Transverse colon (tissue), 4 donors: Measurements from ENCODE around the gene KLK11. TPM values are rescaled to one million over a fixed set of nuclear protein-coding genes. Genes with fewer than 3 reads are reported as not detected.

Source experiments
- DNase-seq: peaks from one replicate; pipeline ENCODE4 v3.0.0-alpha.2; 2019
- H3K27ac ChIP-seq, 4 donors: fragments of 200-600 bp; sonication (generic); 2 replicates each; pipeline ENCODE4 v1.5.1; 2016 to 2018; ENCODE audit warnings: inconsistent platforms in 4 of 4
- H3K27me3 ChIP-seq: fragments of 200-600 bp; sonication (generic); 2 replicates; pipeline ENCODE4 v1.5.1; 2017; ENCODE audit warnings: inconsistent platforms
- H3K36me3 ChIP-seq, 4 donors: fragments of 200-600 bp; sonication (generic); 2 replicates each; pipeline ENCODE4 v1.5.1; 2017 to 2019; ENCODE audit warnings: inconsistent platforms in 4 of 4
- H3K4me1 ChIP-seq, 4 donors: fragments of 200-600 bp; sonication (generic); 2 replicates each; pipeline ENCODE4 v1.5.1; 2017 to 2020; ENCODE audit warnings: inconsistent platforms in 4 of 4
- H3K4me3 ChIP-seq, 4 donors: fragments of 200-600 bp; sonication (generic); 1 replicate in 1 of 4; 2 replicates in 3 of 4; pipeline versions ENCODE4 v1.5.1 to v1.6.1; 2017 to 2019; ENCODE audit warnings: inconsistent platforms in 4 of 4
- H3K9me3 ChIP-seq, 2 donors: fragments of 200-600 bp; sonication (generic); 2 replicates each; pipeline ENCODE4 v1.5.1; 2017 to 2019; ENCODE audit warnings: inconsistent platforms in 2 of 2
- EP300 ChIP-seq: sonication (generic); formaldehyde crosslinking; IDR thresholded peaks from one replicate; pipeline ENCODE4 v1.6.1; 2017; ENCODE audit warnings: antibody characterized with exemption, low read depth
- POLR2A ChIP-seq: fragments of 450-650 bp; IDR thresholded peaks from one replicate; pipeline ENCODE4 v1.6.1; 2016; ENCODE audit warnings: antibody characterized with exemption, mild to moderate bottlenecking, moderate library complexity
- POLR2AphosphoS5 ChIP-seq, 3 donors: sonication (generic); formaldehyde crosslinking; IDR thresholded peaks; one replicate each; pipeline ENCODE4 v1.6.1; 2016; ENCODE audit warnings: antibody characterized with exemption in 3 of 3
- WGBS, 2 donors: methylation state at CpG; one replicate each; pipeline ENCODE4 v1.1.5; 2018; ENCODE audit warnings: low coverage in 1 of 2; 5-methylcytosine and 5-hydroxymethylcytosine counted together
- in situ Hi-C, 4 donors: fragments of 200-750 bp; cut with MboI; loops; one replicate each; pipeline versions ENCODE4 v1.15.0 to v1.15.1; 2017; ENCODE audit warnings: low sequenced_read_pairs in 3 of 4, low pct_ligation_motif_present in 1 of 4, low pct_unique_long_range_greater_than_20kb in 1 of 4
- intact Hi-C: fragments of 100-400 bp; cut with DNase I; formaldehyde crosslinking; loops from one replicate; pipeline ENCODE4 v1.15.1; 2023; ENCODE audit warnings: low total_unique reads
- total RNA-seq, 4 donors: library from RNA; depleted of rRNA; stranded (reverse); fragments of >200 nt; gene quantifications; one replicate each; pipeline ENCODE4 v1.1.0, GENCODE V29; 2016
- TF ChIP-seq, protein P1 (sequence below), 5 experiments: fragments of 200-600 bp in 3 of 5; fragments of 450-650 bp in 2 of 5; sonication (generic) in 3 of 5; IDR thresholded peaks; 1 replicate in 2 of 5; 2 replicates in 3 of 5; pipeline ENCODE4 v1.5.1; 2016 to 2017; ENCODE audit warnings: antibody characterized with exemption in 5 of 5, inconsistent platforms in 3 of 5, mild to moderate bottlenecking in 2 of 5, moderate library complexity in 1 of 5

Gene KLK11
- total RNA-seq, 4 donors from 2014 or later: 0.55 to 0.79 TPM; not detected in 2

- H3K9me3 ChIP-seq: no peaks in the 10 kb centered on the region
- H3K4me1 ChIP-seq: no peaks in the 10 kb centered on the region
- in situ Hi-C loops: no loop called here
- intact Hi-C loops: no loop called here
- 20 to 49% methylated on average over 1 to 18 of the region's 18 CpGs for WGBS, 2 donors
- TF ChIP-seq, protein P1, sequence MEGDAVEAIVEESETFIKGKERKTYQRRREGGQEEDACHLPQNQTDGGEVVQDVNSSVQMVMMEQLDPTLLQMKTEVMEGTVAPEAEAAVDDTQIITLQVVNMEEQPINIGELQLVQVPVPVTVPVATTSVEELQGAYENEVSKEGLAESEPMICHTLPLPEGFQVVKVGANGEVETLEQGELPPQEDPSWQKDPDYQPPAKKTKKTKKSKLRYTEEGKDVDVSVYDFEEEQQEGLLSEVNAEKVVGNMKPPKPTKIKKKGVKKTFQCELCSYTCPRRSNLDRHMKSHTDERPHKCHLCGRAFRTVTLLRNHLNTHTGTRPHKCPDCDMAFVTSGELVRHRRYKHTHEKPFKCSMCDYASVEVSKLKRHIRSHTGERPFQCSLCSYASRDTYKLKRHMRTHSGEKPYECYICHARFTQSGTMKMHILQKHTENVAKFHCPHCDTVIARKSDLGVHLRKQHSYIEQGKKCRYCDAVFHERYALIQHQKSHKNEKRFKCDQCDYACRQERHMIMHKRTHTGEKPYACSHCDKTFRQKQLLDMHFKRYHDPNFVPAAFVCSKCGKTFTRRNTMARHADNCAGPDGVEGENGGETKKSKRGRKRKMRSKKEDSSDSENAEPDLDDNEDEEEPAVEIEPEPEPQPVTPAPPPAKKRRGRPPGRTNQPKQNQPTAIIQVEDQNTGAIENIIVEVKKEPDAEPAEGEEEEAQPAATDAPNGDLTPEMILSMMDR (IDR thresholded peaks at IDR 0.05): no peak
- TF ChIP-seq POLR2AphosphoS5 (IDR thresholded peaks at IDR 0.05) (no peak), POLR2A (no peak), EP300 (no peak)
- peaks cover 48% of the 10 kb centered on the region for H3K27me3 ChIP-seq
- H3K36me3 ChIP-seq: no peaks in the 10 kb centered on the region
- H3K27ac ChIP-seq: no peak overlapping the region
- no peak for DNase-seq
- no peak overlapping the region for H3K4me3 ChIP-seq
These were observed 435 bp downstream of the KLK11 start for GRCh38 chr19:51025809-51026553.

- Histone ChIP-seq H3K9me3 (no peaks in the 10 kb centered on the region), H3K4me3 (no peak overlapping the region), H3K27ac (no peak overlapping the region), H3K27me3 (peaks cover 51% of the 10 kb centered on the region), H3K36me3 (no peaks in the 10 kb centered on the region), H3K4me1 (no peaks in the 10 kb centered on the region)
- intact Hi-C loops: no loop called here
- DNase-seq: no peak
- WGBS, 2 donors: 65% methylated on average over 6 of the region's 6 CpGs; no CpG with 5 or more reads in 1 of the 2 donors
- in situ Hi-C loops: no loop called here
- no peak for TF ChIP-seq POLR2A
- TF ChIP-seq, protein P1 (IDR thresholded peaks at IDR 0.05): no peak
- TF ChIP-seq EP300: no peak
- TF ChIP-seq POLR2AphosphoS5 (IDR thresholded peaks at IDR 0.05): no peak
These were observed 1.0 kb downstream of the KLK11 start for GRCh38 chr19:51025401-51025800.

GRCh38 chr19:51024924-51025323 is 1.5 kb downstream of the KLK11 start:
- Histone ChIP-seq H3K4me3 (no peak overlapping the region), H3K27ac (no peak overlapping the region), H3K9me3 (no peaks in the 10 kb centered on the region), H3K27me3 (peaks cover 56% of the 10 kb centered on the region), H3K36me3 (no peaks in the 10 kb centered on the region), H3K4me1 (no peaks in the 10 kb centered on the region)
- intact Hi-C loops: no loop called here
- in situ Hi-C loops: no loop called here
- DNase-seq: no peak
- TF ChIP-seq POLR2A (no peak), POLR2AphosphoS5 (IDR thresholded peaks at IDR 0.05) (no peak), EP300 (no peak)
- TF ChIP-seq, protein P1 (IDR thresholded peaks at IDR 0.05): no peak
- WGBS, 2 donors: 23 to 30% methylated on average over 2 to 5 of the region's 5 CpGs

DNA sequence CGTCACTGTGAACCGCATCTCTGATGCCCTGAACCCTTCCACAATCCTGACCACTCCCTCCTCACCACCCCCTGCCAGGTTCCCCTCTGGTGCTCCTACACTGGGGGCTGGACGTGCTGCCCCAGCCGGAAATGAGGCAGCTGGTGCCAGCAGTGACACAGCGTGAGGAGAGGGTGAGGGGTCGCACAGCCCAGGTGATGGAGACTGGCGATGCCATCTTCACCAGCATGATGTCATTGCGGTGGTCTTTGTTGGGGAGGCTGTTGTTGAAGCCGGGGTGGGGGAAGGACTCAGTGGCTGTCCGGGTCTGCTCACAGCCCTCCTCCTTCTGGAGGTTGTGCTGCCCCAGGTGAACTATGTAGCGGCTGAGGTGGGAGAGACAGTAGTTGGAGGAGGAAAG is 2.5 kb downstream of the KLK11 start:
- no peak for DNase-seq
- intact Hi-C loops: no loop called here
- TF ChIP-seq, protein P1 (IDR thresholded peaks at IDR 0.05): no peak
- no peak for TF ChIP-seq POLR2AphosphoS5 (IDR thresholded peaks at IDR 0.05)
- no peak for TF ChIP-seq POLR2A
- TF ChIP-seq EP300: no peak
- 72% methylated on average over 11 of the region's 11 CpGs; no CpG with 5 or more reads in 1 of the 2 donors for WGBS, 2 donors
- Histone ChIP-seq H3K27me3 (peaks cover 65% of the 10 kb centered on the region), H3K9me3 (no peaks in the 10 kb centered on the region), H3K4me3 (no peak overlapping the region), H3K27ac (no peak overlapping the region), H3K36me3 (no peaks in the 10 kb centered on the region), H3K4me1 (peaks cover 0 to 8% (median 3%) of the 10 kb centered on the region in 4 donors)
- in situ Hi-C loops: no loop called here
